HG03108 (cell line): Measurements from ENCODE around the gene KIF26B.

Experiments
- ATAC-seq: cut with Tn5 transposase; IDR thresholded peaks from one replicate; pipeline ENCODE4 v1.9.1; 2021; ENCODE audit warnings: moderate library complexity; ENCODE audit not compliant: unreplicated experiment

KIF26B gene

GRCh38 chr1:245544236-245544635 lies 389.5 kb downstream of the KIF26B start:
- no peak for ATAC-seq

- no peak for ATAC-seq
Measured at GRCh38 chr1:245546875-245547274, 392.1 kb downstream of the KIF26B start.

GRCh38 chr1:245549996-245550719 lies 395.4 kb downstream of the KIF26B start:
- ATAC-seq = no peak

- ATAC-seq = no peak
Measured at GRCh38 chr1:245550720-245551043, 395.9 kb downstream of the KIF26B start.

- ATAC-seq = no peak
Measured at GRCh38 chr1:245551536-245551935, 396.8 kb downstream of the KIF26B start.

- no peak for ATAC-seq
Measured at GRCh38 chr1:245552331-245552730, 397.5 kb downstream of the KIF26B start.

GRCh38 chr1:245556057-245556456 lies 401.3 kb downstream of the KIF26B start:
- no peak for ATAC-seq

- ATAC-seq = no peak
Measured at GRCh38 chr1:245558069-245558468, 403.3 kb downstream of the KIF26B start.

- no peak for ATAC-seq
Measured at GRCh38 chr1:245560316-245560859, 405.6 kb downstream of the KIF26B start.

- ATAC-seq = no peak
Measured at GRCh38 chr1:245561665-245562234, 407.0 kb downstream of the KIF26B start.

GRCh38 chr1:245566134-245566533 lies 411.3 kb downstream of the KIF26B start:
- ATAC-seq = no peak

GRCh38 chr1:245566952-245567351 lies 412.2 kb downstream of the KIF26B start:
- ATAC-seq = no peak

- no peak for ATAC-seq
Measured at GRCh38 chr1:245571815-245572294, 417.1 kb downstream of the KIF26B start.

GRCh38 chr1:245572709-245573108 lies 417.9 kb downstream of the KIF26B start:
- no peak for ATAC-seq

GRCh38 chr1:245575710-245576109 lies 420.9 kb downstream of the KIF26B start:
- ATAC-seq = no peak

GRCh38 chr1:245576323-245576722 lies 421.5 kb downstream of the KIF26B start:
- ATAC-seq = no peak

GRCh38 chr1:245577191-245578157 lies 422.7 kb downstream of the KIF26B start:
- ATAC-seq = no peak

- no peak for ATAC-seq
Measured at GRCh38 chr1:245578308-245578707, 423.5 kb downstream of the KIF26B start.

GRCh38 chr1:245578771-245579170 lies 424.0 kb downstream of the KIF26B start:
- ATAC-seq = no peak

GRCh38 chr1:245579881-245580280 lies 425.1 kb downstream of the KIF26B start:
- ATAC-seq = no peak

GRCh38 chr1:245580651-245581050 lies 425.9 kb downstream of the KIF26B start:
- no peak for ATAC-seq
